DOHH2 (cell line): Measurements from ENCODE around the gene OSBPL8.

ENCODE experiments used
- EZH2phosphoT487 ChIP-seq: fragments of 200-600 bp; sonication (generic); IDR thresholded peaks from 2 replicates; pipeline ENCODE4 v1.6.1; 2017; ENCODE audit warnings: borderline replicate concordance, mild to moderate bottlenecking, antibody characterized with exemption, low read length, moderate library complexity, mixed read lengths
- TF ChIP-seq, protein P1 (sequence below): fragments of 200-600 bp; sonication (generic); IDR thresholded peaks from one replicate; pipeline ENCODE4 v1.5.1; 2014; ENCODE audit warnings: antibody characterized with exemption, mild to moderate bottlenecking, low read depth, low read length; ENCODE audit not compliant: poor library complexity, severe bottlenecking

DNA sequence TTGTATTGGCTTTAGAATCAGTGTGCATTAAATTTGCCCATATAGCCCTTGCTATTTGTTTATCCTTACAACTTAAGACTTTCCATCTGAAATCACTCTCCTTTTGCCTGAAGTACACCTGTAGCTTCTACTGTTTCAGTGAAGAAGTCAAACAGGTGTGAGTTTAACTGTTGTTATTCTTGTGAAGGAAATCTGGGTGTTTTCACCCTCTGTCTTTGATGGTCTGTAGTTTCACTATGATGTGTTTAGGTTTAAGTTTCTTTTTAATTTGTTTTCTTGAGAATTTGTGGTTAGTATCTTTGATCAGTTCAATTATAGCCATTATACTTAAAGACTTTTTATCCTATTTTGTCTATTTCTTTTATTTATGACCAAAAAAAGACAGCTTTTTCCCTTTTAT is 142.5 kb downstream of the OSBPL8 start:
- TF ChIP-seq, protein P1, sequence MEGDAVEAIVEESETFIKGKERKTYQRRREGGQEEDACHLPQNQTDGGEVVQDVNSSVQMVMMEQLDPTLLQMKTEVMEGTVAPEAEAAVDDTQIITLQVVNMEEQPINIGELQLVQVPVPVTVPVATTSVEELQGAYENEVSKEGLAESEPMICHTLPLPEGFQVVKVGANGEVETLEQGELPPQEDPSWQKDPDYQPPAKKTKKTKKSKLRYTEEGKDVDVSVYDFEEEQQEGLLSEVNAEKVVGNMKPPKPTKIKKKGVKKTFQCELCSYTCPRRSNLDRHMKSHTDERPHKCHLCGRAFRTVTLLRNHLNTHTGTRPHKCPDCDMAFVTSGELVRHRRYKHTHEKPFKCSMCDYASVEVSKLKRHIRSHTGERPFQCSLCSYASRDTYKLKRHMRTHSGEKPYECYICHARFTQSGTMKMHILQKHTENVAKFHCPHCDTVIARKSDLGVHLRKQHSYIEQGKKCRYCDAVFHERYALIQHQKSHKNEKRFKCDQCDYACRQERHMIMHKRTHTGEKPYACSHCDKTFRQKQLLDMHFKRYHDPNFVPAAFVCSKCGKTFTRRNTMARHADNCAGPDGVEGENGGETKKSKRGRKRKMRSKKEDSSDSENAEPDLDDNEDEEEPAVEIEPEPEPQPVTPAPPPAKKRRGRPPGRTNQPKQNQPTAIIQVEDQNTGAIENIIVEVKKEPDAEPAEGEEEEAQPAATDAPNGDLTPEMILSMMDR, result no peak
- TF ChIP-seq EZH2phosphoT487, result no peak
